ENCODE measurements around the gene FRAS1.

The FRAS1 gene

DNA sequence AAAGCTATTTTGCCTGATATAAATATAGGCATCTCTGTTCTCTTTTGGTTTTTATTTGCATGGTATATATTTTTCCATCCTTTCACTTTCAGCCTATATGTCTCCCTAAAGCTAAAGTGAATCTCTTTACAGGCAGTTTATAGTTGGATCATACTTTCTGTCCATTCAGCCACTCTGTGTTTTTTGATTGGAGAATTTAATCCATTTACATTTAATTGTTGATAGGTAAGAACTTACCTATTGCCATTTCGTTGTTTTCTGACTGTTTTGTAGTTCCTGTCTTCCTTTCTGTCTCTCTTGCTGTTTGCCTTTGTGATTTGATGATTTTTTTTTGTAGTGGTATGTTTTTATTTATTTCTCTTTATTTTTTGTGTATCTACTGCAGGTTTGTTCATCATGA is 338.5 kb downstream of the FRAS1 start:
- no peak for DNase-seq (ENCODE audit: low spot score)
- TF ChIP-seq, protein P1, sequence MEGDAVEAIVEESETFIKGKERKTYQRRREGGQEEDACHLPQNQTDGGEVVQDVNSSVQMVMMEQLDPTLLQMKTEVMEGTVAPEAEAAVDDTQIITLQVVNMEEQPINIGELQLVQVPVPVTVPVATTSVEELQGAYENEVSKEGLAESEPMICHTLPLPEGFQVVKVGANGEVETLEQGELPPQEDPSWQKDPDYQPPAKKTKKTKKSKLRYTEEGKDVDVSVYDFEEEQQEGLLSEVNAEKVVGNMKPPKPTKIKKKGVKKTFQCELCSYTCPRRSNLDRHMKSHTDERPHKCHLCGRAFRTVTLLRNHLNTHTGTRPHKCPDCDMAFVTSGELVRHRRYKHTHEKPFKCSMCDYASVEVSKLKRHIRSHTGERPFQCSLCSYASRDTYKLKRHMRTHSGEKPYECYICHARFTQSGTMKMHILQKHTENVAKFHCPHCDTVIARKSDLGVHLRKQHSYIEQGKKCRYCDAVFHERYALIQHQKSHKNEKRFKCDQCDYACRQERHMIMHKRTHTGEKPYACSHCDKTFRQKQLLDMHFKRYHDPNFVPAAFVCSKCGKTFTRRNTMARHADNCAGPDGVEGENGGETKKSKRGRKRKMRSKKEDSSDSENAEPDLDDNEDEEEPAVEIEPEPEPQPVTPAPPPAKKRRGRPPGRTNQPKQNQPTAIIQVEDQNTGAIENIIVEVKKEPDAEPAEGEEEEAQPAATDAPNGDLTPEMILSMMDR (IDR thresholded peaks at IDR 0.05; ENCODE audit: borderline replicate concordance, control extremely low read depth, extremely low read depth, insufficient read depth, missing control alignments) = no peak
- in situ Hi-C loops (cut with MboI; ENCODE audit: low sequenced_read_pairs, unreplicated experiment) = no loop called here

DNA sequence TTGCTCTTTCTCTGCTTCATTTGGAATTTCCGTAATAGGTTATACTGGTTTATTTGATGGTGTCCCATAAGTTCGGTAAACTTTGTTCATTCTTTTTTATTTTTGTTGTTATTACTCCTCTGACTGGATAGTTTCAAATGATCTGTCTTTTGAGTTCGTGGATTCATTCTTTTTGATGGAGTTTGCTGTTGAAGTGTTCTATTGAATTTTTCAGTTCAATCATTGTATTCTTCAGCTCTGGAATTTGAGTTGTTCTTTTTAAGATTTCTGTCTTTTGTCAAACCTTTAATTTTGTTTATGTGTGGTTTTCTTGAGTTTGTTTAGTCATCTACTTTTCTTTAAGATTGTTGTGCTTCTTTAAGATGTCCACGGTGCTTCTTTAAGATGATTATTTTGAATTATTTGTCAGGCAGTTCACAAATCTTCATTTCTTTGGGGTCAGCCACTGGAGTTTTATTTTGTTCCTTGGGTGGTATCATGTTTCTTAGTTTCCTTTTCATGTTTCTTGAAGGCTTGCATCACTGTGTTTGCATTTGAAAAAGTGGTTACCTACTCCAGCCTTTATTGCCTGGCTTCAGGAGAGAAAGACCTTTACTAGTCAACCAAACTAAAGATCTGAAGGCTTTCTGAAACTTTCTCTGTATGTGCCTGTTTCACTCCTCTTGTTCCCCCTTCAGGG is 339.6 kb downstream of the FRAS1 start:
- TF ChIP-seq, protein P1 (IDR thresholded peaks at IDR 0.05; ENCODE audit: borderline replicate concordance, control extremely low read depth, extremely low read depth, insufficient read depth, missing control alignments) = no peak
- in situ Hi-C loops (cut with MboI; ENCODE audit: low sequenced_read_pairs, unreplicated experiment) = no loop called here
- DNase-seq (ENCODE audit: low spot score) = no peak

DNA sequence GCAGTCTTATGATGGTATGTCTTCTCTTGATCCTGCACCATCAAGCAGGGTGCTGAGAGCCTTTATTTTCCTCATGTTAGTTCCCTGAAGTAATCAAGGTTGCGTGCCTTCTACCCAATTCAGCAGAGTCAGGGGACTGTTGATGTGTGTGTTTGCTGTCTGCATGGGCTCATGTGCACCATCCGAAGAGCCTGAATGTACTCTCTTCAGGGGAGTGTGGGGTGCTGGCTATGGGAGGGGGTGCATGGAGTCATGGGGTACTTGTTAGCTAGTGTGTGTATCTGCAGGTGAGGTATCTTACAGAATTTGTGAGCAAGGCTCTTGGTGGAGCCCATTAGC is 340.1 kb downstream of the FRAS1 start:
- TF ChIP-seq, protein P1 (IDR thresholded peaks at IDR 0.05; ENCODE audit: borderline replicate concordance, control extremely low read depth, extremely low read depth, insufficient read depth, missing control alignments) = no peak
- in situ Hi-C loops (cut with MboI; ENCODE audit: low sequenced_read_pairs, unreplicated experiment) = no loop called here
- DNase-seq (ENCODE audit: low spot score) = no peak

GRCh38 chr4:78409612-78410202 is 352.6 kb downstream of the FRAS1 start:
- DNase-seq (ENCODE audit: low spot score) = no peak
- in situ Hi-C loops (cut with MboI; ENCODE audit: low sequenced_read_pairs, unreplicated experiment) = no loop called here
- TF ChIP-seq, protein P1 (IDR thresholded peaks at IDR 0.05; ENCODE audit: borderline replicate concordance, control extremely low read depth, extremely low read depth, insufficient read depth, missing control alignments) = no peak

DNA sequence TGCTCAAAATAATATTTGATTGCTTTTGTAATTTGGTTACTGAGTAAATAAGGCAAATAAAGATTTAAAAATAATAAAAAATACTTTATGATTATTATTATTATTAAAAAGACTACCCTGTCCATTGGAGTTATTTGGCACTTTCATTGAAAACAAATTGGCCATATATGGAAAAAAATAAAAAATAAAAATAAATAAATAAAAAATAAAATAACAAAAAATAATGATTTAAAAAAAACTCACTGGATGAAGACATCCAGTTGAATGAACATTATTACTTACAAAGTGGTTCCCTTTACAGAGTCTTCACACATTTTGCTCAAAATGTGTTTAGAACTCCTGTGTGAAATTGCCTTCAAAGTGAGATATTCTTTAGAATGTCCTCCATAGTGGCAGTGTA is 353.1 kb downstream of the FRAS1 start:
- TF ChIP-seq, protein P1 (IDR thresholded peaks at IDR 0.05; ENCODE audit: borderline replicate concordance, control extremely low read depth, extremely low read depth, insufficient read depth, missing control alignments) = no peak
- no peak for DNase-seq (ENCODE audit: low spot score)
- in situ Hi-C loops (cut with MboI; ENCODE audit: low sequenced_read_pairs, unreplicated experiment) = no loop called here

DNA sequence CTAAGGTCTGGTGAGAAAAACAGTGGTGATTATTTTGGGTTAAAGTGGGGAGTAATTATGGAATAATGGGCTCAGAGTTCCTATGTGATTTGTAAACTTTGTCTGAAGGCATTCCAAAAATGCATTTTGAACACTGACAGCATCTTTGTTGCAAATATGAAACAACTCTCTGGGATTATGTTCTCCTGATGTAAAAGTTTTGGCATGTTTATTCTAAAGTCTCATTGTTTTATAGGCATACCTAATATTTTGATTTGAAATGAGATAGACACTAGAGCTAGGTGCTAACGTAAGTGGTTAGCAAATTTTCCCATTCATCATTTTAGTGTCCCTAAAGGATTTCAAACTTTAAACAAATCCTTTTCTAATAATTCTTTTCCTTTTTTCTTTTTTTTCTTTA is 353.6 kb downstream of the FRAS1 start:
- TF ChIP-seq, protein P1 (IDR thresholded peaks at IDR 0.05; ENCODE audit: borderline replicate concordance, control extremely low read depth, extremely low read depth, insufficient read depth, missing control alignments) = no peak
- in situ Hi-C loops (cut with MboI; ENCODE audit: low sequenced_read_pairs, unreplicated experiment) = no loop called here
- no peak for DNase-seq (ENCODE audit: low spot score)

Data from GM13976 (cell line).